Measurements from ENCODE around the gene QRICH2.

DNA sequence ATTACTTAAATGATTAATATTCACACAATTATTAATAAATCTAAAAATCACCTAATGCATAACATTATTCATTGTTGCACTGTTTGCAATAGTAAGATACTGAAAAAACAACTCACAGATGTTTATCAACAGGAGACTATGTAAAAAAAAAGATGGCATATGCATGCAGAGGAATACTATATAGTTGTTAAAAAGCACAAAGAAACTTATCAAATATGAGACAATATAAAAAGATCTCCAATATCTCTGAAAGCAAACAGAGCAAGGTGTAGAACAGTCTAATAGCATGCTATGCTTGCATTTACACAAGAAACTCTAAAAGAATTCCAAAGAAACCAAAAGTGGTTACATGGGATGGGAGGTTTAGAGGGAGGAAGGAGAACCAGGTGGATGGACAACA is 71.5 kb downstream of the QRICH2 start:
- TF ChIP-seq, protein P1, sequence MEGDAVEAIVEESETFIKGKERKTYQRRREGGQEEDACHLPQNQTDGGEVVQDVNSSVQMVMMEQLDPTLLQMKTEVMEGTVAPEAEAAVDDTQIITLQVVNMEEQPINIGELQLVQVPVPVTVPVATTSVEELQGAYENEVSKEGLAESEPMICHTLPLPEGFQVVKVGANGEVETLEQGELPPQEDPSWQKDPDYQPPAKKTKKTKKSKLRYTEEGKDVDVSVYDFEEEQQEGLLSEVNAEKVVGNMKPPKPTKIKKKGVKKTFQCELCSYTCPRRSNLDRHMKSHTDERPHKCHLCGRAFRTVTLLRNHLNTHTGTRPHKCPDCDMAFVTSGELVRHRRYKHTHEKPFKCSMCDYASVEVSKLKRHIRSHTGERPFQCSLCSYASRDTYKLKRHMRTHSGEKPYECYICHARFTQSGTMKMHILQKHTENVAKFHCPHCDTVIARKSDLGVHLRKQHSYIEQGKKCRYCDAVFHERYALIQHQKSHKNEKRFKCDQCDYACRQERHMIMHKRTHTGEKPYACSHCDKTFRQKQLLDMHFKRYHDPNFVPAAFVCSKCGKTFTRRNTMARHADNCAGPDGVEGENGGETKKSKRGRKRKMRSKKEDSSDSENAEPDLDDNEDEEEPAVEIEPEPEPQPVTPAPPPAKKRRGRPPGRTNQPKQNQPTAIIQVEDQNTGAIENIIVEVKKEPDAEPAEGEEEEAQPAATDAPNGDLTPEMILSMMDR (IDR thresholded peaks at IDR 0.05; ENCODE audit: low read length) = no peak
- TF ChIP-seq EZH2 (optimal IDR thresholded peaks at IDR 0.05; ENCODE audit: low read depth, low read length) = no peak
- TF ChIP-seq EZH2phosphoT487 (IDR thresholded peaks at IDR 0.05; ENCODE audit: low read length) = no peak

Data from MM.1S (cell line).